BLaER1 treated with 17β-estradiol and CSF1 and Interleukin-3, amounts not matched to agents 10 nM and 100 nM (cell line): Measurements from ENCODE around the gene TTI1.

Experiments
- H3K27ac ChIP-seq, 11 experiments: shearing (Covaris generic); formaldehyde crosslinking; 2 replicates each; pipeline ENCODE4 v1.8.1; 2022
- H3K27me3 ChIP-seq, 11 experiments: shearing (Covaris generic); formaldehyde crosslinking; 2 replicates each; pipeline ENCODE4 v1.8.1; 2022
- H3K36me3 ChIP-seq, 11 experiments: shearing (Covaris generic); formaldehyde crosslinking; 2 replicates each; pipeline ENCODE4 v1.8.1; 2022
- H3K4me1 ChIP-seq, 10 experiments: shearing (Covaris generic); formaldehyde crosslinking; 2 replicates each; pipeline ENCODE4 v1.8.1; 2022
- H3K4me2 ChIP-seq, 11 experiments: shearing (Covaris generic); formaldehyde crosslinking; 2 replicates each; pipeline ENCODE4 v1.8.1; 2022
- H3K4me3 ChIP-seq, 10 experiments: shearing (Covaris generic); formaldehyde crosslinking; 2 replicates each; pipeline ENCODE4 v1.8.1; 2022
- H3K9ac ChIP-seq, 11 experiments: shearing (Covaris generic); formaldehyde crosslinking; 2 replicates each; pipeline ENCODE4 v1.8.1; 2022
- H3K9me3 ChIP-seq, 11 experiments: shearing (Covaris generic); formaldehyde crosslinking; replicated peaks in 1 of 11; 2 replicates each; pipeline ENCODE4 v1.8.1; 2022
- H4K20me1 ChIP-seq, 11 experiments: shearing (Covaris generic); formaldehyde crosslinking; 2 replicates each; pipeline ENCODE4 v1.8.1; 2022
- Cebpa-rat ChIP-seq, 11 experiments: shearing (Covaris generic); IDR thresholded peaks; 2 replicates each; pipeline ENCODE4 v1.8.1; 2022

The TTI1 gene

DNA sequence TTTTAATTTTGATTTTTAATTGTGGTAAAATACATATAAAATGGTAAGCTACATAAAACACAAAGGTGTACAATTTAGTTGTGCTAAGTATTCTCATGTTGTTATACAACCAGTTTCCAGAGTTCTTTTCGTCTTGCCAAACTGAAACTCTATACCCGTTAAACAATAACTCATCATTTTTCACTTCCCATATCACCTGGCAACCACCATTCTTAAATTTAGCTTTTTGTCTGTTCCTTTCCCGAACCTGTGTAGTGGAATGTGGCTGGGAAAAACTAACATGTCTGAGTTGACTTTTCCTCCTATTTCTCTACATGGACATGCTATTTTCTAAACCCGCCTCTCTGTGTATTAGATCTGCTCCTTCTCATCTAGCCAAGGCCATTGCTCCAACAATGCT, 27.9 kb upstream of the TTI1 start:
- H3K9me3 ChIP-seq = peaks cover 0 to 7% (median 4%) of the 10 kb centered on the region in 11 experiments; a peak in 10 of 22 replicates
- peaks cover 86 to 99% (median 91%) of the 10 kb centered on the region in 11 experiments for H3K36me3 ChIP-seq
- TF ChIP-seq Cebpa-rat (IDR thresholded peaks at IDR 0.05) = no peak
- H3K9ac ChIP-seq = no peak overlapping the region
- peaks cover 9 to 27% (median 17%) of the 10 kb centered on the region in 11 experiments; a peak in 20 of 22 replicates for H4K20me1 ChIP-seq
- no peak overlapping the region for H3K4me2 ChIP-seq
- no peaks in the 10 kb centered on the region for H3K27me3 ChIP-seq
- H3K27ac ChIP-seq = no peak overlapping the region
- H3K4me3 ChIP-seq = no peak overlapping the region
- H3K4me1 ChIP-seq = peaks cover 0 to 11% (median 2%) of the 10 kb centered on the region in 10 experiments; a peak in 8 of 20 replicates

DNA sequence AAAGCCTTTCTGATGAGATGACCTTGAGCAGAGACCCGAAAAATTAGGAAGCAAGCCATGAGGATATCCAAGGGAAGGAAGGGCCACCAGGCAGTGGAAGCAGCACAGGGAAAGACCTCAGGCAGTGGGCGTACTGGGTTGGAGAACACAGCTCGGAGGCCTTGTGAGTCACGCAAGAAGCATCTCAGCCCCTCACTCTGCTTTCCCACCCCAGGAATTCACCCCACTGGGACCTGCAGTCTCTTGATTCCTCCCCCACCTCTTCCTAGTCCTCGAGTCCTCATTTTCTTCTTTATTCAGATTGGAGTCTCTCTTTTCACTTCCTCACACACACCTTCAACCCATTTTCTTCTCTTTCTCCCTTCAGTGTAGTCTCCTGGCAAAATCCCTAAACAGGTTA, 27.3 kb upstream of the TTI1 start:
- Histone ChIP-seq H3K36me3 (peaks cover 86 to 99% (median 91%) of the 10 kb centered on the region in 11 experiments), H3K4me1 (peaks cover 0 to 9% (median 2%) of the 10 kb centered on the region in 10 experiments; a peak in 8 of 20 replicates), H3K27me3 (no peaks in the 10 kb centered on the region), H3K27ac (no peak overlapping the region), H3K9me3 (peaks cover 0 to 1% (median 0%) of the 10 kb centered on the region in 11 experiments; a peak in 3 of 22 replicates), H4K20me1 (peaks cover 15 to 27% (median 23%) of the 10 kb centered on the region in 11 experiments; a peak in 20 of 22 replicates), H3K9ac (no peak overlapping the region), H3K4me2 (no peak overlapping the region), H3K4me3 (no peak overlapping the region)
- TF ChIP-seq Cebpa-rat (IDR thresholded peaks at IDR 0.05) = no peak

DNA sequence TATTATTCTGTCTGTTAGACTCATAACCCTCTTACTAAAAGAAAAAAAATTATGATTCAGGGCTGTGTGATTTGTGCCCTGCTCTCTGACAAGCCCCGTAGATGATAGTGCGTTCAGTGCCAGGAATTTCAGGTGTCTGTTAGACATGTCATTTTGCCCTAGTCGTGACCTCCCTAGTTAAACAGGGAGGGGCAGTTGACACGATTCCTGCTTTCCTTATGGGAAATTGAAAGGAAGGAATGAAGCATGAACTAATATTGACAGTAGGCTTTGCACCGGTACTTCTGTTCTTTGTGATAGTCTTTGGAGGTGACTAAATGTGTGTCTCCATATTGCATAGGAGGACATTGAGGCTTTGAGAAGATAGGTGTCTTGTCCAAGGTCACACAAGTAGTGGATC, 26.6 kb upstream of the TTI1 start:
- peaks cover 84 to 99% (median 90%) of the 10 kb centered on the region in 11 experiments for H3K36me3 ChIP-seq
- H4K20me1 ChIP-seq = peaks cover 19 to 34% (median 30%) of the 10 kb centered on the region in 11 experiments; a peak in 21 of 22 replicates
- H3K9ac ChIP-seq = no peak overlapping the region
- H3K27ac ChIP-seq = no peak overlapping the region
- no peak overlapping the region for H3K4me3 ChIP-seq
- no peak overlapping the region for H3K4me2 ChIP-seq
- H3K27me3 ChIP-seq = no peaks in the 10 kb centered on the region
- no peak for TF ChIP-seq Cebpa-rat (IDR thresholded peaks at IDR 0.05)
- H3K4me1 ChIP-seq = peaks cover 0 to 4% (median 0%) of the 10 kb centered on the region in 10 experiments; a peak in 4 of 20 replicates
- no peaks in the 10 kb centered on the region for H3K9me3 ChIP-seq

- Histone ChIP-seq H3K4me2 (peak overlapping the region in 1 of 11 experiments; percentile 22; a peak in 1 of 22 replicates), H3K36me3 (peaks cover 81 to 99% (median 88%) of the 10 kb centered on the region in 11 experiments), H3K4me3 (no peak overlapping the region), H3K27me3 (no peaks in the 10 kb centered on the region), H3K27ac (peak overlapping the region in 3 of 11 experiments; percentile 7 to 26 (median 7); a peak in 2 of 22 replicates), H3K4me1 (peaks cover 0 to 4% (median 0%) of the 10 kb centered on the region in 10 experiments; a peak in 2 of 20 replicates), H4K20me1 (peaks cover 41 to 57% (median 54%) of the 10 kb centered on the region in 11 experiments; a peak in 21 of 22 replicates), H3K9ac (0 out of 22 replicates have a peak overlapping the region, but pooled peaks of 1 of the 11 experiments have one; percentile 49), H3K9me3 (no peaks in the 10 kb centered on the region)
- TF ChIP-seq Cebpa-rat (IDR thresholded peaks at IDR 0.05) = no peak
Observed at GRCh38 chr20:38057351-38057972, 24.2 kb upstream of the TTI1 start.

DNA sequence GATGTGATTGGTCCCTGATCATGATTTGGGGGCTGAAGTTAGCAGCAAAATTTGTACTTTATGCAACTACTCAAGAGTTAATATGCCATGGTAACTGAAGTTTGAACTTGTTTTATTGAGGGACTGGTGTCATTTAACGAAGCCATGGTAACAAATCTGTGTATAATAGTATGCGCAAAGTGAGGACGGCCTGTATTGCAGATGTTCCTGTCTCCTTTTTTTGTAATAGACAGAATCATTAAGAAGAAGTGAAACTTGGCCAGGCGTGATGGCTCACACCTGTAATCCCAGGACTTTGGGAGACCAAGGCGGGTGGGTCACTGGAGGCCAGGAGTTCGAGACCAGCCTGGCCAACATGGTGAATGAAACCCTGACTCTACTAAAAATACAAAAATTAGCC, 22.6 kb upstream of the TTI1 start:
- peaks cover 82 to 99% (median 88%) of the 10 kb centered on the region in 11 experiments for H3K36me3 ChIP-seq
- no peak overlapping the region for H3K27ac ChIP-seq
- H3K9ac ChIP-seq = 0 out of 22 replicates have a peak overlapping the region, but pooled peaks of 1 of the 11 experiments have one; percentile 18
- peaks cover 48 to 74% (median 68%) of the 10 kb centered on the region in 11 experiments; a peak in 21 of 22 replicates for H4K20me1 ChIP-seq
- no peaks in the 10 kb centered on the region for H3K27me3 ChIP-seq
- peaks cover 0 to 4% (median 0%) of the 10 kb centered on the region in 10 experiments; a peak in 2 of 20 replicates for H3K4me1 ChIP-seq
- no peak overlapping the region for H3K4me3 ChIP-seq
- no peak overlapping the region for H3K4me2 ChIP-seq
- TF ChIP-seq Cebpa-rat (IDR thresholded peaks at IDR 0.05) = no peak
- H3K9me3 ChIP-seq = no peaks in the 10 kb centered on the region

DNA sequence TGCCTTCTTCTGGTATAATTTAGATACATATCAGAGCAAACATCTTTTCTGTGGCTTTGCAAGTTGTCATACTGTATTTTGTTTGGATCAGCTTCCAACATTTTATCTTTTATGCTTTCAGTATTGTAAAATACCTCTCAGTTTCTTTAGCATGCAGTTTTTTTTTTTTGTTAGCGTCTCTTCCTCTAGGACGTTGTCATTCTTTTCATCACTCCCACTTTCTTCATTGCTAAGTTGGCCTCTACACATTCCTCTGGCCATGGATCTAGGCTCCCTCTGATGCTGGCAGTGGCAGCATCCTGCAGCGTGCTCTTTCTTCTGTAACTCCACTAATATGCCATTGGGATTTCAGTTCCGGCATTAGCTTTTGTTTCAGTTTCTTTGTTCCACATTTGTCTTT, 22.0 kb upstream of the TTI1 start:
- H3K9ac ChIP-seq = no peak overlapping the region
- peaks cover 0 to 4% (median 0%) of the 10 kb centered on the region in 10 experiments; a peak in 2 of 20 replicates for H3K4me1 ChIP-seq
- TF ChIP-seq Cebpa-rat (IDR thresholded peaks at IDR 0.05) = no peak
- H3K9me3 ChIP-seq = no peaks in the 10 kb centered on the region
- H3K27me3 ChIP-seq = no peaks in the 10 kb centered on the region
- no peak overlapping the region for H3K27ac ChIP-seq
- H3K36me3 ChIP-seq = peaks cover 82 to 99% (median 88%) of the 10 kb centered on the region in 11 experiments
- H4K20me1 ChIP-seq = peaks cover 51 to 79% (median 72%) of the 10 kb centered on the region in 11 experiments; a peak in 21 of 22 replicates
- H3K4me3 ChIP-seq = no peak overlapping the region
- H3K4me2 ChIP-seq = no peak overlapping the region

- TF ChIP-seq Cebpa-rat (IDR thresholded peaks at IDR 0.05) = no peak
- no peak overlapping the region for H3K4me3 ChIP-seq
- no peaks in the 10 kb centered on the region for H3K9me3 ChIP-seq
- H4K20me1 ChIP-seq = peaks cover 58 to 86% (median 76%) of the 10 kb centered on the region in 11 experiments; a peak in 21 of 22 replicates
- H3K36me3 ChIP-seq = peaks cover 82 to 99% (median 88%) of the 10 kb centered on the region in 11 experiments
- peaks cover 0 to 4% (median 0%) of the 10 kb centered on the region in 10 experiments; a peak in 2 of 20 replicates for H3K4me1 ChIP-seq
- H3K27me3 ChIP-seq = no peaks in the 10 kb centered on the region
- no peak overlapping the region for H3K4me2 ChIP-seq
- H3K9ac ChIP-seq = peak overlapping the region in 1 of 11 experiments; percentile 42; a peak in 1 of 22 replicates
- H3K27ac ChIP-seq = no peak overlapping the region
Observed at GRCh38 chr20:38054647-38055046, 21.4 kb upstream of the TTI1 start.

- peaks cover 69 to 99% (median 90%) of the 10 kb centered on the region in 11 experiments; a peak in 21 of 22 replicates for H4K20me1 ChIP-seq
- peaks cover 0 to 4% (median 0%) of the 10 kb centered on the region in 10 experiments; a peak in 2 of 20 replicates for H3K4me1 ChIP-seq
- H3K27ac ChIP-seq = no peak overlapping the region
- peaks cover 82 to 99% (median 88%) of the 10 kb centered on the region in 11 experiments for H3K36me3 ChIP-seq
- no peak overlapping the region for H3K4me2 ChIP-seq
- H3K27me3 ChIP-seq = no peaks in the 10 kb centered on the region
- H3K9me3 ChIP-seq = no peaks in the 10 kb centered on the region
- no peak overlapping the region for H3K4me3 ChIP-seq
- H3K9ac ChIP-seq = no peak overlapping the region
- TF ChIP-seq Cebpa-rat (IDR thresholded peaks at IDR 0.05) = no peak
Observed at GRCh38 chr20:38052870-38053269, 19.6 kb upstream of the TTI1 start.

DNA sequence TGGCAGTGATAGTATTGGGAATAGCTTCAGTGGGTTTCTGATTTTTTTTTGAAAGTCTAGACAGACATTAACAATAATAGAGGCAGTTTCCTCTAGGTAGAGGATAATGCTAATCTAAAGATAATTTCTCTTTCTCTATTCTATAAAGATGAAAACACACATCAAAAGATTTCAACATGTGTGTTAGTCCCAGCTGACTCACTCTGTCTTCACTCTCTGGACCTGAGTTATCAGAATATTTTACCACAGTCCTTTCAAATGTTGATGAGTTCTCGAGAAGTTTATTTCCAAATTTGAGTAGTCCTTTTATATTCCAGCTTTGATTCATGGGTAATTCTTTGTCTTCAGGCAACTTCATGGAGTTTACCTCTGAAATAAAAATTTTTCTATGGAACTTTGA, 17.4 kb upstream of the TTI1 start:
- no peaks in the 10 kb centered on the region for H3K27me3 ChIP-seq
- H3K27ac ChIP-seq = no peak overlapping the region
- TF ChIP-seq Cebpa-rat (IDR thresholded peaks at IDR 0.05) = no peak
- H4K20me1 ChIP-seq = peaks cover 70 to 100% (median 91%) of the 10 kb centered on the region in 11 experiments; a peak in 21 of 22 replicates
- no peak overlapping the region for H3K9ac ChIP-seq
- H3K9me3 ChIP-seq = no peaks in the 10 kb centered on the region
- H3K4me1 ChIP-seq = 0 out of 20 replicates have a peak, but pooled peaks cover 0 to 3% (median 0%) of the 10 kb centered on the region in 10 experiments
- peaks cover 74 to 100% (median 94%) of the 10 kb centered on the region in 11 experiments for H3K36me3 ChIP-seq
- no peak overlapping the region for H3K4me2 ChIP-seq
- H3K4me3 ChIP-seq = no peak overlapping the region
